Ascending aorta (tissue), 2 donors: ENCODE measurements around the gene C1GALT1C1L. TPM values are rescaled to one million over a fixed set of nuclear protein-coding genes. Genes with fewer than 3 reads are reported as not detected.
"Not testable (repeated sequence)": the region's sequence is repeated elsewhere in the genome, so short reads cannot be mapped to it uniquely, and the experiment has no call there.

Experiments used
- DNase-seq, 2 donors: peaks; one replicate each; pipeline ENCODE4 v3.0.0-alpha.2; 2019; ENCODE audit warnings: low spot score in 2 of 2
- H3K27ac ChIP-seq, 2 donors: fragments of 200-600 bp; sonication (generic); one replicate each; pipeline ENCODE4 v1.5.1; 2016 to 2017; ENCODE audit warnings: mild to moderate bottlenecking in 1 of 2
- H3K27me3 ChIP-seq: fragments of 200-600 bp; sonication (generic); one replicate; pipeline ENCODE4 v1.5.1; 2017
- H3K36me3 ChIP-seq, 2 donors: fragments of 200-600 bp; sonication (generic); one replicate each; pipeline ENCODE4 v1.5.1; 2016
- H3K4me1 ChIP-seq, 2 donors: fragments of 200-600 bp; sonication (generic); one replicate each; pipeline ENCODE4 v1.5.1; 2016 to 2017; ENCODE audit warnings: mild to moderate bottlenecking in 1 of 2
- H3K4me3 ChIP-seq, 2 donors: fragments of 200-600 bp; sonication (generic); one replicate each; pipeline ENCODE4 v1.5.1; 2016 to 2017; ENCODE audit warnings: mild to moderate bottlenecking in 1 of 2
- H3K9me3 ChIP-seq, 2 donors: fragments of 200-600 bp; sonication (generic); one replicate each; pipeline ENCODE4 v1.5.1; 2016
- CTCF ChIP-seq, 3 experiments: fragments of 200-600 bp in 2 of 3; fragments of 450-650 bp in 1 of 3; sonication (generic) in 2 of 3; IDR thresholded peaks; one replicate each; pipeline ENCODE4 v1.5.1; 2016 to 2019; ENCODE audit warnings: antibody characterized with exemption in 3 of 3, mild to moderate bottlenecking in 1 of 3, moderate library complexity in 1 of 3
- intact Hi-C: fragments of 100-400 bp; cut with DNase I; formaldehyde crosslinking; loops from one replicate; pipeline ENCODE4 v1.15.1; 2023
- total RNA-seq: library from RNA; depleted of rRNA; stranded (reverse); fragments of >200 nt; gene quantifications from one replicate; pipeline ENCODE4 v1.1.0, GENCODE V29; 2016

C1GALT1C1L gene
- total RNA-seq, 1 donor from 2014 or later: not detected

GRCh38 chr2:43707255-43708015 is 31.2 kb upstream of the C1GALT1C1L start:
- intact Hi-C loops: loop anchor here (10.0 kb wide), 1 partner anchor 93 kb away; no protein-coding TSS in a partner anchor
- no peak overlapping the region for H3K27ac ChIP-seq
- no peaks in the 10 kb centered on the region for H3K4me1 ChIP-seq
- no peaks in the 10 kb centered on the region for H3K9me3 ChIP-seq
- H3K4me3 ChIP-seq: no peak overlapping the region
- peaks cover 11 to 17% of the 10 kb centered on the region in 2 donors for H3K36me3 ChIP-seq
- peak in 1 of 2 donors; percentile 66 for DNase-seq
- H3K27me3 ChIP-seq: no peaks in the 10 kb centered on the region
- no peak for TF ChIP-seq CTCF (IDR thresholded peaks at IDR 0.05)

- Histone ChIP-seq H3K4me3 (no peak overlapping the region), H3K4me1 (no peaks in the 10 kb centered on the region), H3K27ac (no peak overlapping the region), H3K27me3 (no peaks in the 10 kb centered on the region), H3K9me3 (no peaks in the 10 kb centered on the region), H3K36me3 (no peaks in the 10 kb centered on the region)
- no peak for DNase-seq
- TF ChIP-seq CTCF (IDR thresholded peaks at IDR 0.05): no peak
- intact Hi-C loops: loop anchor here (10.0 kb wide), 1 partner anchor 86 kb away; no protein-coding TSS in a partner anchor
These were observed 24.9 kb upstream of the C1GALT1C1L start for GRCh38 chr2:43701111-43701510.

DNA sequence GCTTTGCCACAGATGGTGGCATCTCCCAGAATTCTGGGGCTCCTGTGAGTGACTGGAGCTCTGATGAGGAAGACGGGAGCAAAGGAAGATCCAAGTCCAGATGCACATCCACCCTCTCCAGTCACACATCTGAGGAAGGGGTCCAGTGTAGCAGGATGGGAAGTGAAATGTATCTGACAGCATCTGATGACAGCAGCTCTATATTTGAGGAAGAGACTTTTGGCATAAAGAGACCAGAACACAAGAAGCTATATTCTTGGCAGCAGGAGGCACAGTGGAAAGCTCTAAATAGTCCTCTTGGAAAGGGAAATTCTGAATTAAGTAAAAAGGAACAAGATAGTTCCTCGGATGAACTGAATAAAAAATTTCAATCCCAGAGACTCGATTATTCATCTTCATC is 23.5 kb upstream of the C1GALT1C1L start:
- H3K9me3 ChIP-seq: no peaks in the 10 kb centered on the region
- TF ChIP-seq CTCF (IDR thresholded peaks at IDR 0.05): no peak
- no peaks in the 10 kb centered on the region for H3K4me1 ChIP-seq
- intact Hi-C loops: loop anchor here (10.0 kb wide), 1 partner anchor 85 kb away; no protein-coding TSS in a partner anchor
- no peak overlapping the region for H3K4me3 ChIP-seq
- no peak for DNase-seq
- peak overlapping the region in 1 of 2 donors; percentile 18 for H3K27ac ChIP-seq
- peaks cover 0 to 7% of the 10 kb centered on the region in 2 donors for H3K36me3 ChIP-seq
- no peaks in the 10 kb centered on the region for H3K27me3 ChIP-seq

- intact Hi-C loops, H3K4me3 ChIP-seq, H3K4me1 ChIP-seq, H3K27ac ChIP-seq, H3K36me3 ChIP-seq, DNase-seq, H3K9me3 ChIP-seq, H3K27me3 ChIP-seq: not testable (repeated sequence)
These were observed 21.9 kb upstream of the C1GALT1C1L start for GRCh38 chr2:43698140-43698539.

- TF ChIP-seq CTCF (IDR thresholded peaks at IDR 0.05): no peak
- Histone ChIP-seq H3K36me3 (peaks cover 0 to 7% of the 10 kb centered on the region in 2 donors), H3K27me3 (no peaks in the 10 kb centered on the region), H3K9me3 (no peaks in the 10 kb centered on the region), H3K27ac (no peak overlapping the region), H3K4me1 (no peaks in the 10 kb centered on the region), H3K4me3 (no peak overlapping the region)
- intact Hi-C loops: no loop called here
- DNase-seq: no peak
These were observed 16.3 kb upstream of the C1GALT1C1L start for GRCh38 chr2:43692428-43692994.

DNA sequence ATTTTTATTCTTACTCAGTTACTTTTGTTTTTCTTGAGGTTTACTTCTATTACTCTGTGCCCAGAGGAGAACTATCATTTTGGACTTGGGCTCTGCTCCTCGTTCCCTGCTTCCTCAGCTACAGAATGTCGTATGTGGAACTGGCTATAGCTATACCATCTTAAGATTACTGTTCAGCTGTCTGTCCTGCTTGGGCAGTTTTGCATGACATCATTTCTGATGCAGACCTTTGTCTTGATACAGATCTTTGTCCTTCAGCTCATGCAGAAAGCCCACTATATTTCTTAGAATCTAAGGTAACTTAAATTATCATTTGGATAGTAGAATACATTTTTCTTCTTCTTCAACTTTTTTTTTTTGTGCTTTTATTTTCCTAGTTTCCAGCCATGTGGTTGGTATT is 13.8 kb upstream of the C1GALT1C1L start:
- Histone ChIP-seq H3K36me3 (no peaks in the 10 kb centered on the region), H3K27ac (no peak overlapping the region), H3K4me3 (no peak overlapping the region), H3K9me3 (no peaks in the 10 kb centered on the region), H3K27me3 (no peaks in the 10 kb centered on the region), H3K4me1 (no peaks in the 10 kb centered on the region)
- no peak for DNase-seq
- intact Hi-C loops: no loop called here
- no peak for TF ChIP-seq CTCF (IDR thresholded peaks at IDR 0.05)
